Measurements from ENCODE around the gene NOP9.
"Not testable (repeated sequence)": the region's sequence is repeated elsewhere in the genome, so short reads cannot be mapped to it uniquely, and the experiment has no call there.

Gene NOP9

GRCh38 chr14:24348186-24348585, 48.5 kb downstream of the NOP9 start:
- DNase-seq = no peak
- Mint-ChIP-seq H3K27me3 (peaks cover 66% of the 10 kb centered on the region), H3K36me3 (ENCODE audit: low read depth) (no peaks in the 10 kb centered on the region), H3K4me3 (no peak overlapping the region), H3K9me3 (no peaks in the 10 kb centered on the region), H3K4me1 (ENCODE audit: low read depth) (no peaks in the 10 kb centered on the region), H3K27ac (no peak overlapping the region)

DNA sequence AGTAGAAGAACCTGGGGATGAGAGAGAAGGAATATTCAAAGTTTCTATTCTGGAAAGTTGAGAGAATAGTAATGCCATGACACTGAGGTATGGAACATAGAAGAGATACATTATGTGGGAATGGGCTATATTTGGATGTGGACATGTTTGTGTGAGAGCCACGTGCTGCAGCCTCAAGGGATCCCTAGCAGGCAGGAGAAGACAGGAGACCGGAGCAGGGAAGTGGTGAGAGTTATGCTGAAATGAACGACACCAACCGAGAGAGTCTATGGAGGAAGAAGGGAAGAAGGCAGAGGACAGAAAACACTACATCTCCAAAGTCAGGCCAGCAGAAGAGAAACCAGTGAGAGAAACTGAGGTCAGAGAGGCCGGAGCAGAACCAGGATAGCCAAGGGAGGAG, 50.1 kb downstream of the NOP9 start:
- peaks cover 3% of the 10 kb centered on the region for H3K4me1 Mint-ChIP-seq (ENCODE audit: low read depth)
- no peak overlapping the region for H3K27ac Mint-ChIP-seq
- H3K4me3 Mint-ChIP-seq = no peak overlapping the region
- peaks cover 69% of the 10 kb centered on the region for H3K27me3 Mint-ChIP-seq
- no peaks in the 10 kb centered on the region for H3K36me3 Mint-ChIP-seq (ENCODE audit: low read depth)
- no peak for DNase-seq
- H3K9me3 Mint-ChIP-seq = no peaks in the 10 kb centered on the region

GRCh38 chr14:24351517-24351916, 51.9 kb downstream of the NOP9 start:
- Mint-ChIP-seq H3K4me1 (ENCODE audit: low read depth) (peaks cover 3% of the 10 kb centered on the region), H3K27ac (no peak overlapping the region), H3K4me3 (no peak overlapping the region), H3K27me3 (peaks cover 60% of the 10 kb centered on the region), H3K9me3 (no peaks in the 10 kb centered on the region), H3K36me3 (ENCODE audit: low read depth) (no peaks in the 10 kb centered on the region)
- no peak for DNase-seq

- Mint-ChIP-seq H3K27ac (peak overlapping the region; percentile 38), H3K27me3 (peaks cover 56% of the 10 kb centered on the region), H3K9me3 (no peaks in the 10 kb centered on the region), H3K4me1 (ENCODE audit: low read depth) (peaks cover 3% of the 10 kb centered on the region), H3K36me3 (ENCODE audit: low read depth) (no peaks in the 10 kb centered on the region), H3K4me3 (no peak overlapping the region)
- DNase-seq = no peak
Measured at GRCh38 chr14:24353559-24354481, 54.2 kb downstream of the NOP9 start.

DNA sequence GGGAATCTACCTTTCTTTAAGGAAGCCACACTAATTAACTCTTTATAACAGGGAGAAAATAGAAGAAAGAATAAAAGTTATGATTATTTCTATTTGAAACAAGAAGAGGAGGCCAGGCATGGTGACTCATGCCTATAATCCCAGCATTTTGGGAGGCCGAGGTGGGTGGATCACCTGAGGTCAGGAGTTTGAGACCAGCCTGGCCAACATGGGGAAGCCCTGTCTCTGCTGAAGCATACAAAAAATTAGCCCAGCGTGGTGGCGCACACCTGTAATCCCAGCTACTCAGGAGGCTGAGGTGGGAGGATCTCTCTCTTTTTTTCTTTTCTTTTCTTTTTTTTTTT, 54.8 kb downstream of the NOP9 start:
- H3K9me3 Mint-ChIP-seq; H3K36me3 Mint-ChIP-seq (ENCODE audit: low read depth); H3K27ac Mint-ChIP-seq; H3K4me3 Mint-ChIP-seq; DNase-seq; H3K4me1 Mint-ChIP-seq (ENCODE audit: low read depth): not testable (repeated sequence)
- peaks cover 54% of the 10 kb centered on the region for H3K27me3 Mint-ChIP-seq

DNA sequence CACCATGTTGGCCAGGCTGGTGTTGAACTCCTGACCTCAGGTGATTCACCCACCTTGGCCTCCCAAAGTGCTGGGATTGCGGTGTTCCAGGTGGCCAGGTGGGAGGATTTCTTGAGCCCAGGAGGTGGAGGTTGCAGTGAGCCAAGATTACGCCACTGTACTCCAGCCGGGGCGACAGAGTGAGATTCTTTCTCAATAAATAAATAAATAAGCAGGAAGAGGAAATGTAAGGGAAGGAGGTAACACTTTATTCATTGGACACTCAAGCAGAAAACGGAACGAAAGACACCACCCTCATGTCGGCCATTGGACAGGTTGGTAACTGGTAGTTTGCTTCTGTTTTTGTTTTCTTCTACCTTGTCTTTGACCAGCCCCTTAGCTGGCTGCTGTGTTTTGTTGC, 55.4 kb downstream of the NOP9 start:
- Mint-ChIP-seq H3K9me3 (no peaks in the 10 kb centered on the region), H3K4me3 (no peak overlapping the region), H3K27me3 (peaks cover 52% of the 10 kb centered on the region), H3K36me3 (ENCODE audit: low read depth) (no peaks in the 10 kb centered on the region), H3K4me1 (ENCODE audit: low read depth) (peaks cover 3% of the 10 kb centered on the region), H3K27ac (no peak overlapping the region)
- DNase-seq = no peak

DNA sequence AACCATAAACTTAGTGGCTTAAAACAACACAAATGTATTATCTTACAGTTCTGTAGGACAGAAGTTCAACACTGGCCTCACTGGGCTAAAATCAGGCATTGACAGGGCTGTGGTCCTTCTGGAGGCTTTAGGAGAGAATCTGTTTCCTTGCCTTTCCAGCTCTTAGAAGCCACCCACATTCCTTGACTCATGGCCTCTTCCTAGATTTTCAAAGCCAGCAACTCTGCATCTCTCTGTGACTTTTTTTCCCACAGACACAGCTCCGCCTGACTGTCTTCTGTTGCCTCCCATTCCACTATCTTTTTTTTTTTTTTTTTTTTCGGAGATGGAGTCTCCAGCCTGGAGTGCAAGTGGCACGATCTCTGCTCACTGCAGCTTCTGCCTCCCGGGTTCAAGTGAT, 56.6 kb downstream of the NOP9 start:
- no peak for DNase-seq
- Mint-ChIP-seq H3K9me3 (no peaks in the 10 kb centered on the region), H3K36me3 (ENCODE audit: low read depth) (no peaks in the 10 kb centered on the region), H3K4me1 (ENCODE audit: low read depth) (peaks cover 3% of the 10 kb centered on the region), H3K4me3 (no peak overlapping the region), H3K27me3 (peaks cover 48% of the 10 kb centered on the region), H3K27ac (no peak overlapping the region)
